ENCODE results near the gene RIMBP2.

RIMBP2 gene

DNA sequence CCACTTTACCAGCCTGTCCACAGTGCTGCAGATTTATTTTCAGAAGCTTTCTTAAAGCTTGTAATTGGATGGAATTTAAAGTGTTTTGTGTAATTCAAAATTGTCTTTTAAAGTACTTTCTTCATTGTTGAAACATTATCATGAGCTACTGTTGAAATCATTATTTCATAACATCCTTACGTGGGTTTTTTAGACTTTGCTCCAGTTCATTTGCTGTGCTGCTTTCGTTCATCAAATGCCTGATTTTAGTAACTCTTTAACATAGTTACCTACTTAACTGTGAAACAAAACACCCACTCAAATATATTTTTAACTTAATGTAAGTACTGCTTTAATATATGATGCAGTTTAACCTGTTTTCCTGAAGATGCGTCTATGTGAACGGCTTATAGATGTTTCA lies 330.9 kb downstream of the RIMBP2 start:
- DNase-seq: no peak

DNA sequence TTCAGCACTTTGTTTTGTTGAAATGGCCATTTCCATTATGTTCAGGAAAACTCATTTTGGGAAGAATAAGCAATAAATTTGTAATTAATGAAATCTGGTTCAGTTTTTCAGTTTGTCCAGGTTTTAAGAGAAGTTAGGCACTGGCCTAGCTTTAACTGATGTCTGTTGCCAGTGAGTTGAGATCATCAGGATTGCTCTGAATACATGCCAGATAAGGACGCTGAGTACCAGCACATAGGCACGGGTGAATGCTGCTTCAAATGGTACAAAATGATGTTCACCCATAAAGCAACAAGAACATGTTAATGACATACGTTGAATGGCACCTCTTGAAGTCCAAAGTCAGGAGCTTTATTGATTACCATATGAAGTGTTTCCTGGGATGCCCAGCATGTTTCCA lies 331.9 kb downstream of the RIMBP2 start:
- no peak for DNase-seq

DNA sequence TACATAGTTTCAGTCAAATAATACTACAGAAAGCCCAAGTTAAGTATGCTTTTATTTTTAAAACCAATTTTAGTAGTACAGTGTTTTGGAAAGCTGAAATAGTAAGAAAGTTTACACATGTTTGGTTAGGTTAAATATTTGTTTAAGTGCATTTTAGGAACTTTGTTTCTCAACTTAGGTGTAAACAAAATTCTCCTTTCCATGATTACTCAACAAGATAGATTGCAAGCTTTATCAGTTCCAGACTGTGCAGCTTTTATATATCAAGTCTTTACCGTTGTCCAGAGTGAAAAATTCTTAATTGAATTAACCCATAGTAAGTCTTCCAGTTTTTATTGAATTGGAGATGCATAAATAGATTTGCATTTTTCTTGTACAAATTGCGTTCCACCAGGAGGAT lies 333.3 kb downstream of the RIMBP2 start:
- DNase-seq: no peak

DNA sequence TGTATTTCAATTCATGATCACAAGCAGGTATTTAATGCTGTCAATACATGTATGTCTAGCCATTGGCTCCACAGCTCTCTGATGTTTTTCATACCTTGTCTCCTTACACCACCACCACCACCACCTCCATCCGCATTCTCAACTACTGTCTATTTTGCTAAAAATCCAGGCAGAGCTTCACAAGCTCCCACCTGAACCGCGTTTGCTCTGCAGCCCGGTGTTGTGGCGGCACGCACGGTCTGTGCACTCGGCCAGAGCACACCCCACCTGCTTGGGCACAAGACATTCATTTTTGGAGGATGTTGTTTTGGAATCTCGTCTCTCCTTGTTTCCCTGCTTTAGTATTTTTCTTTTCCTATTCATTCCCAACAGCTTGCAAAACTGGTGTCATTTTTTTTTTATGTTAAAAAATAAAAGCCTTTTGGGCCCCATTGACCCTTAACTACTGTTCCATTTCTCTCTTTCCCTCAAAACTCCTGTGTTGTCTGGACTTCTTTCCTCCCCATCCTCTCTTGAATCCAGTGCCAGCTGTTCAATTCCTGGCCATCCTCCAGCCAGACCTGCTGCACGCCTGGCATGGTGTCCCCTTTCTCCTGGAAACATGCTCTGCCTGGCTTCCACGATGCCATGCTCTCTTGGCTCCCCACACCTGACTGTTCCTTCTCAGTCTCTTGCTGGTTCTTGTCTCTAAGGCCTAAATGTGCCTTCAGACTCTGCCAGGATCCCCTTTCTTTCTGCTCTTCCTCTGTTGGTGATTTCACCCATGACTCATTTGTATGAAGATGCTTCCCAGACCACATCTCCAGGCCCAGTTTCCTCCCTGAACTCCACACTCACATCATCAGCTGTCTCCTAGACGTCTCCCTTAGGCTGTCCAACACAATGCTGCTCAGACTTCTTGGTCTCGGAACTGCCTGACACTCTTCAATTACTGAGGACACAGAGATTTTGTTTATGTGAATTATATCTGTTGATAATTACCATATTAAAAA lies 340.5 kb downstream of the RIMBP2 start:
- peak; percentile 34 for DNase-seq

DNA sequence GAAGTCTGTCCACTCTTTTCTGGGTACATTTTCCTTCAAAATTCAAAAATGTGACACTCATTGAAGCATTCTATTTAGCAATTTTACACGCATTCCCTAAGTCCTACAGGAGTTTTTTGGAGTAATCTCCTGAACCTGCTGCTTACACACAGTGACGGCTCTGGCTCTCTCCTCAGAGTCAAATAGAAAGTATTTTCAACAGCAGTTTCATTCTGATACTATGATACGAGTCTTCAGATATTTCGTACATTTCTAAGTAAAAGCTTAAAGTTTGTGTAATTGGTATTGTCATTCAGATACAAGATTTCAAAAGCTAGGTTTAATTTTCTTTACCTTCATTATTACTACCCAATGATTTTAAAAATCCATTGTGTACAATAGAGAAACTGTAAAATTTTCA lies 342.0 kb downstream of the RIMBP2 start:
- no peak for DNase-seq

DNA sequence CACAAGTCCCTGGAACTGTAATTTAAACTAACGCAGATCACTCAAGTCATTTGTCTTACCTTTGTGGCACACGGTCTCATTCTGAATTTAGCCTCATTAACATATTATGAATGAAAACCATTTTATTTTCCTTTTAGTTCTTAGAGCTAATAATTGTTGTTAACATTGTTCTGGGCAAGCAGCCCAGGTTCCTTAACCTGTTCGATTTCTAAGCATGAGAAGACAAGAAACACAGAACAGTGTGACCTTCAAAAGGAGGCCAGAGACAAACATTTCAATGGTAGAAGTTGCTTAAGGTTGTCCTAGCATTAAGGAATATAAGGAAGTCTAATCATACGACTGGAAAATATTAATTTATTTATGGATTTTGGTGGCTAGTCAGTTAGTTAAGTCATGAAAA lies 343.2 kb downstream of the RIMBP2 start:
- no peak for DNase-seq

DNA sequence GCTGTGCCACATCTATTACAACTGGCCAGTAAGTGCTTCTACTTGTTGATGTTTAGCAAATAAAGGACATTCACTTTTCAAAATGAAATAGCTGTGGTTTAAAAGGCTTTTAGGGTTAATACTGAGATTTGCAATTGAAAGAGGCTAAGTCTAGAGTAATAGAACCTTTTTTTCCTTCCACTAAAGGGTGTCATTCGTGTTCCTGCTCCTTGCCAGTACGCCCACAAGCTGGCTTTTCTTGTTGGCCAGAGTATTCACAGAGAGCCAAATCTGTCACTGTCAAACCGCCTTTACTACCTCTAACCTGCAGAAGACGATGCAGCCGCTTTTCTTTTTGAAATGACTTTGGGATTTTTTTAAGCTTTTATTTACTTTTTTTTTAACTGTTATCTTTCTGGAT lies 344.8 kb downstream of the RIMBP2 start:
- no peak for DNase-seq

DNA sequence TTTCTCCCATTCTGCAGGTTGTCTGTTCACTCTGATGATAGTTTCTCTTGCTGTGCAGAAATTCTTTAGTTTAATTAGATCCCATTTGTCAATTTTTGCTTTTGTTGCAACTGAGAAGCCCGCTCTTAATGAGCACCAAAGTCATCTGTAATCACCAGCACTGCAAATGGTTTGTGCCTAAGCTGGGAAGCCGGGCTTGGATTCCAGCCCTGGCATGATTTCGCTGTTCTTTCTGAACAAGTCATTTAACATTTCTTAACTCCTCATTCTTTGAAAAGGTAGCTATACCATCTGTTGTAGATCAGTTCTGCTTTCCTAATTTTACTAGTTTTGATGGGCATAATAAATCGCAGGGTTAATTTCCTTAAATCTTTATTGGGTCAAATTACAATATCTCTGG lies 346.3 kb downstream of the RIMBP2 start:
- DNase-seq: no peak

DNA sequence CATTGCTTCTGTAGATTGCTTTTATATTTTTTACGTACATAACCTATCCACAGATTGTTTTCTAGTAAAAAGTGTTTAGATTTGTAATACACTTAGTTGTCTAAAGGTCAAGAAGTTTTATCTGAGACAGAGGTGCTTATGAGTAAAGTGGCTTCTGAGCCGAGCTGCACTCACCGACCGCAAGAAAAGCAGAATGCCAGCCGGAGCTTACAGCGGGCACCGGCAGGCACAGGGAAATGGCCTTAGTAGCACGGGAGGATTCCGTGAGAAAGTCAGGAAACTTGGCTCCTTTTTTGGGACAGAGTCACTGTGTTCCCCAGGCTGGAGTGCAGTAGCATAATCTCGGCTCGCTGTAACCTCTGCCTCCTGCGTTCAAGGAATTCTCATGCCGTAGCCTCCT lies 348.6 kb downstream of the RIMBP2 start:
- DNase-seq: no peak

DNA sequence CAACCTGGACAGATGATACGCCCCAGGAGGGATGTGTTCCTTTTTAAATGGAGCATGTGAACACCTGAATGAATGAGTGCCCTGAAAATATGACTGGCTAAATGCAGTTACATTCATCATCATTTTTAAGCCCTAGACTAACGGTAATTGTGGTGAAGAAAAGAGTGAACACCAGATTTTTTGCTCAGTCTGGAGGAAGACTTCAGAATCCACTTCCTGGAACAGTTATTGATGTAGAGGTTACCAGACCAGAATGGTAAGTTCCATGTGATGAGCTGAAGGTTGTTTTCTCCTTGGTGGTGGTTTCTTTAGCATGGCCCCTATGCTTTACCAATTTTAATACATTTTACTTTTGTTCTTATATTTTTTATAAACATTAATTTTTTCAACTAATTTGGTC lies 349.1 kb downstream of the RIMBP2 start:
- DNase-seq: no peak

DNA sequence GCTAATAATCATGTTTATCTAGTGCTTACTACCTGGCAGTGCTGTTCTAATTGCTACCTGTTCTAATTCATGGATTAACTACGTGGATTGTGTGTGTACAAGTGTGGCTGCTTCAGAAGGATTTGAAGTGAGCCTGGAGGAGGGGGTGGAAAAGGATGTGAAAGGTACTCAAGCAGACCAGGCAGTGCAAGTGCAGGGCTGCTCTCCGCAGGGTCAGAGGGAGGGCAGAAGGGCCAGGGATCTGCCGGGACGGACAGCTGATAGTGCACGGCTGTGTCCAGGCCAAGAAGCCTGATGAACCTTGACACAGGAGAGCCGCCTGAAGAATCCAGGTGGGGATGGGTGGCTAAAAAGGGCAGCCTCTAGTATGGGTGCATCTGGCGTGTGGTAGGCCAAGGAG lies 349.9 kb downstream of the RIMBP2 start:
- no peak for DNase-seq

DNA sequence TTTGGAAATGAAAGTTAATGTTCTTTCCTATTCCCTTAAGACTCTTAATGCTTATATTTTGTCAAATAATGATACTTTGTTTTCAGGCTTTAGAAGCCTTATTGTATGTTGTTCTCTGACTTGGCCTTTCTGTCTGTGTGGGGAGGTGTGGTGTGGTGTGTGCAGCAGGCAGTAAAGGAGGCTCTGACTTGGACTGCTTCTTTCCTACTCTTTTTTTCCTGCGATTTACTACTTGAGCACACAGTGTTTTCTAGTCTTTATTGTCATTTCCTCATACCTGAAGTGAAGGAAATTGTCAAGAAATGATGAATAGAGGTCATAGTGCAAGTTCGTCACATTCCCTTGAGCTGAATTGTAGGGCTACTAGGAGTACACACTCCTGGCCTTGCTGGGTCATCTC lies 351.5 kb downstream of the RIMBP2 start:
- DNase-seq: no peak

DNA sequence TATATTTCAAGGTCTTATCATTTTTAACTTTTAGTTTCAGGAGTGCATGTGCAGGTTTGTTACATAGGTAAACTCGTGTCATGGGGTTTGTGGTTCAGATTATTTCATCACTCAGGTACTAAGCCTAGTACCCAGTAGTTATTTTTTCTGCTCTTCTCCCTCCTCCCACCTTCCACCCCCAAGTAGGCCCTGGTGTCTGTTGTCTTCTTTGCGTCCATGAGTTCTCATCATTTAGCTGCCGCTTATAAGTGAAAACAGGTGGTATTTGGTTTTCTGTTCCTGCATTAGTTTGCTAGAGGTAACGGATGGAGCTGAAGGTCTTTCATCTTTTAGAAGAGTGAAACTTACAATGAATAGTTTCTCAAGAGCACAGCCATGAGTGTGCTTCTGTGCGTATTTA lies 354.0 kb downstream of the RIMBP2 start:
- no peak for DNase-seq

DNA sequence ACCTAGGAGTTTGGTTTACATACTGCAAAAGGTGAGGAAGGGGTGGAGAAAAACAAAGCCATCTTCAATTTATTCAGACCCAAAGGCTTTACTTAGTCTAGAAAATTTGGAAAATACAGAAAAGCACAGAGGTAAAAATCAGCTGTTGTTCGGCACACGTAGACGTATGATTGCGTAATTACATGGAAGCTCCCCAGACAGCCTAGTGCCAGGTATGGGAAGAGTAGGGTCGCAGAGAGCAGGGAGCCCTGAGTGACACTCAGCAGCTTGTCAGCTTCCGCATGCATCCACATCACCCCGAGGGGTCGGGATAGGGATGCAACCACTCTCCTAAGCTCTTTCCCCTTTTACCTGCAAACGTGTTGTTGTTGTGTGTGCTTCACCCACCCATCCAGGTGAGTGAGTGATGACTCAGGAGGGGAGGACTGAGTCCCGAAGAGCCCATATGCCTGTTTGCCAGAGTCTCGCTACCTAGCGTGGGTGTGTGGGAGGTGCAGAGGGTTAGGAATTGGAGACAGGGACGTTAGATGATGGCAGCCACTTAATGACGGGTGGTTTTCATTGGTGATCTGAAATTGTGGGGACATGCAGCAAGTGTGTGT lies 358.3 kb downstream of the RIMBP2 start:
- no peak for DNase-seq

DNA sequence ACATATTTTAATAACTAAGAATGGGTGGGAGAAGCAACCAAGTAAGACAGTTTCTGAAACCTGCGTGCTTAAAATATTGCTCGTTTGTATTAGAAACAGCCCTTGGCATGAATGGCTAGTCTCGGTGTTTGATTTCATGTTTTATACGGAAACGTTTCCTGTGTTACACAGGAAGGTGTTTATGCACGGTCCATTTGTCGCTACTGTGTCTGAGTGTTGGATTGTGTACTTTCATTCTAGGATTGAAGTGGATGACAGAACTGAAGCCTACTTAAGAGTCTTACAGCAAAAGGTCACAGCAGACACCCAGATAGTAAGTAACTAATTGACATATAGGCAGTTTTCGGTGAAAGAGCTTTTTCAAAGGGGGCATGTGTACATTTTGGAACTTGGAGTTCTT lies 358.9 kb downstream of the RIMBP2 start:
- DNase-seq: peak; percentile 17

DNA sequence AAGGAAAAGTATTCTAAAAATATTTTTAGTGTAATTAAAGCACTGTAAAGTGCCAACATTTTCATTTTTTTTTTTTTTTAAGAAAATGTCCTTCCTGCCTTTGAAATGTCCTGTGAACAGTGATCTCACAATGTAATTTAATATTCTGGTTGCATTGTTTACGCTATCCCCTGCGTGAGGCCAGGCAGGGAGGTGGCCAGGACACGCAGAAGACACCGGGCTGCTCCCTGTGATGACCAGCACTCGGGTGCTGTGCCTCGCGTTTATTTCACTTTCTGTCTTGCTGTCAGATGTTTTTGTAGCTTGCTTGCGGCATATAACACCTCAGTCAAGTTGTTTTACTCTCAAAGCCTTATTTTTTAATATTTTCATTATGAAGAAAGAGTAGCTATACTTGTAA lies 359.9 kb downstream of the RIMBP2 start:
- DNase-seq: no peak

DNA sequence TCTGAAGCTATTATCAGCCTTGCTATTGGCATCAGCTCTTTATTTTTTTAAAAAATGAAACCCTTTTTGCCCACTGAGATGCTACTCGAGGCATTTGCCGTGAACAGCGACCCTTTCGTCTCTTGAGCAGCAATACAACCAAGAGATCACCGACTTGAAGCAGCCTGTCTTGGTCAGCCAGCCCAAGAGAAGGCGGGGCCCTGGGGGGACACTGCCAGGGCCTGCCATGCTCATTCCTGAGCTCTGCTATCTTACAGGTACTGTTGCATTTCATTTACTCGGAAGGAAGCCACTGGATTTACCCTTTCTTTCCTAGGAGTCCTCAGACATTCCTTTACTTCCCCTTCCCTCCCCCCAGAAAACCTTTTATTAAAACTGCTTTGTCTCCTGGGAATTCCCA lies 361.7 kb downstream of the RIMBP2 start:
- no peak for DNase-seq

DNA sequence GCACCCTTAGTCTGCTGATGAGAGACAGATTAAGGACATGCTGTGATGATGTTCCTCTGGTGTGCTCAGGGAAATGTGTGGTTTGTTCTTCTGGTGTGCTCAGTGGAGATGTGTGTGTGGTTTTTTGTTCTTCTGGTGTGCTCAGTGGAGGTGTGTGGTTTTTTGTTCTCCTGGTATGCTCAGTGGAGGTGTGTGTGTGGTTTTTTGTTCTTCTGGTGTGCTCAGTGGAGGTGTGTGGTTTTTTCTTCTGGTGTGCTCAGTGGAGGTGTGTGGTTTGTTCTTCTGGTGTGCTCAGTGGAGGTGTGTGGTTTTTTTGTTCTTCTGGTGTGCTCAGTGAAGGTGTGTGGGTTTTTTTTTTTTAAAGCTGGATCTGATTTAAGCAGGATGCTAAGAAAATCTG lies 363.0 kb downstream of the RIMBP2 start:
- no peak for DNase-seq

DNA sequence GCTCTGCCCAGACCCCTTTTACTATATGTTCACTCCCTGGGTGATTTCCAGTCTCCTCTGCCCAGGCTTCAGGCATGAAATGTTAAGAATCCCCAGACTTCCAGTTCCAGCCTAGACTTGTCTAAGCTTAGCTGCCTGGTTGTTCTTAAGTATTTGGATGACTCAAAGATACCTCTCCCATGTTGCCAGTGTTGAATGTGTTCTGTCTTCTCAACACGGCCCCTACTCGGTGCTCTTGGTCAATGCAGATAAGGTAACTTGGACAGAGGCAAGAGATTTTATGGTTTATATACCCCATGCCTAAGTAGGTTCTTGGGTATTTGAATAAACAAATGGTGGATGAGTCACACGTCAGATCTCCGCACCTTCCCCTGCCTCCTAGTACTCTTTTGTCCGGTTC lies 364.8 kb downstream of the RIMBP2 start:
- DNase-seq: no peak

DNA sequence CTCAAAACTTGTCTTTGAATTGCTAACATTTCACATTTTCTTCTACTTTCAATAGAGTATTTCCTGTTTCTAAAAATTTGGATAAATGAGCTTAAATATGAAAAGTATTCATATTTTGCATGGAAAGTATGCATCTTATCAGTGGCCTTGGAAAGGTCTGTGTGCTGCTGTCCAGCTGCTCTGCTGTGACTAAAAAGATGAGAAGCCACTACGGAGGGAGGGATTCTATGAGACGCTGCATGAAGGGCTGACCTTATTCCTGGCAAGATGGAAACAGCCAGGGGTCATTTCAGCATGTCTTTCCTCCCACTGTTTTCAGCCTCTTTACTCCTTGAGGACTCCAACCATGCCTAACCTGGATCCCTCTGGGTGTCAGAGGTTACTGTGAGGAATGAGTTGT lies 365.4 kb downstream of the RIMBP2 start:
- DNase-seq: no peak

DNA sequence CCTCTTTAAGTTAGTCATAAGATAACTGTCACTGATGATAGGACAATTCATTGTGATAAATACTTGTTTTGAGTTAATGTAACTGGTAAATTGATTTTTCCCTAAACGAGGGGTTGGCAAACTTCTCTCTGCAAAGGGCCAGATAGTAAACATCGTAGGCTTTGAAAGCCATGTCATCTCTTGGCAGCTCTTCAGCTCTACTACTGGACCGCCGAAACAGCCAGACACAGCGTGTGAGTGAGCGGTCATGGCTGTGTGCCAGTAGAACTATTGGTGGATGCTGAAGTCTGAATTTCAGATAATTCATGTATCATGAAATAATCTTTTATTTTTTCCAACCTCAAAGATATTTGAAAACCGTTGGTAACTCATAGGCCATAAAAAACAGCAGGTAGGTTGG lies 368.5 kb downstream of the RIMBP2 start:
- no peak for DNase-seq

Data from NCI-H2171 treated with DMSO at 0.1 percent for 48 hours (cell line).